SHP77 (cell line): ENCODE measurements around the gene AATF.

ENCODE experiments used
- DNase-seq, 2 experiments: peaks; one replicate each; lab custom pipeline; 2025; lab: John Stamatoyannopoulos, UW

Gene AATF

GRCh38 chr17:36941265-36942010, 7.3 kb upstream of the AATF start:
- DNase-seq, result no peak

GRCh38 chr17:36942019-36942599, 6.6 kb upstream of the AATF start:
- no peak for DNase-seq

GRCh38 chr17:36942631-36943125, 6.1 kb upstream of the AATF start:
- no peak for DNase-seq

GRCh38 chr17:36943250-36944191, 5.2 kb upstream of the AATF start:
- DNase-seq, result no peak

GRCh38 chr17:36944553-36944952, 4.2 kb upstream of the AATF start:
- no peak for DNase-seq

- DNase-seq, result no peak
These were observed 3.6 kb upstream of the AATF start for GRCh38 chr17:36945140-36945539.

- no peak for DNase-seq
These were observed 2.6 kb upstream of the AATF start for GRCh38 chr17:36945959-36946725.

GRCh38 chr17:36946726-36947091, 2.0 kb upstream of the AATF start:
- DNase-seq, result no peak

- DNase-seq, result no peak
These were observed 635 bp upstream of the AATF start for GRCh38 chr17:36947922-36948716.

- DNase-seq, result no peak
These were observed 740 bp downstream of the AATF start for GRCh38 chr17:36949461-36949927.

GRCh38 chr17:36950027-36950426, 1.3 kb downstream of the AATF start:
- no peak for DNase-seq

- no peak for DNase-seq
These were observed 2.5 kb downstream of the AATF start for GRCh38 chr17:36951084-36951789.

GRCh38 chr17:36971508-36971907, 22.8 kb downstream of the AATF start:
- DNase-seq, result no peak

GRCh38 chr17:36972186-36972700, 23.5 kb downstream of the AATF start:
- no peak for DNase-seq

- DNase-seq, result no peak
These were observed 24.2 kb downstream of the AATF start for GRCh38 chr17:36972905-36973304.

- DNase-seq, result no peak
These were observed 27.3 kb downstream of the AATF start for GRCh38 chr17:36975922-36976515.

- DNase-seq, result no peak
These were observed 28.3 kb downstream of the AATF start for GRCh38 chr17:36977066-36977465.

- DNase-seq, result no peak
These were observed 28.8 kb downstream of the AATF start for GRCh38 chr17:36977568-36977967.

- DNase-seq, result no peak
These were observed 30.2 kb downstream of the AATF start for GRCh38 chr17:36978810-36979564.
